Neural progenitor cell (in vitro differentiated cells): Measurements from ENCODE around the gene GOT2.

Source experiments
- EZH2 ChIP-seq: fragments of 200-600 bp; sonication (generic); IDR thresholded peaks from 2 replicates; pipeline ENCODE4 v1.6.1; 2017; ENCODE audit warnings: antibody characterized with exemption, mild to moderate bottlenecking, moderate library complexity
- EZH2phosphoT487 ChIP-seq: fragments of 200-600 bp; sonication (generic); IDR thresholded peaks from 2 replicates; pipeline ENCODE4 v1.6.1; 2017; ENCODE audit warnings: antibody characterized with exemption
- TF ChIP-seq, protein P1 (sequence below): fragments of 200-600 bp; sonication (generic); IDR thresholded peaks from 2 replicates; pipeline ENCODE4 v1.5.1; 2017; ENCODE audit warnings: antibody characterized with exemption, mild to moderate bottlenecking

DNA sequence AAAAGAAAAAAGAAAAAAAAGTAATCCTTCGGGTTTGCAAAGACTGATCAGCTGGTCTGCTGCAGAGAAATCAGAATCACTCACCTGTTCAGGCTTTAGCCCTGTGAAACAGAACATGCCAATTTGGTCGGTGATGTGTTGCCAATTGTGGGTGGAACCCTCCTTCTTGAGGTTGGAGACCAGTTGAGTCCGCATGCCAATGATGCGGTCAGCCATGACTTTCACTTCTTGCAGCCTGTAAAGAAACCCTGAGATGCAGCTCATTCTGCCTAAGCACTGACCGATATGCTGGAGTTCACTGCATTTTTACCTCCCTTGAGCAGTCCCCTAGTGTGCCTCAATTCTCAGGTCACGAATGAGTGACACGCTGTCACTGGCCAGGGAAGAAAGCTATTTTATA, 24.8 kb downstream of the GOT2 start:
- TF ChIP-seq, protein P1, sequence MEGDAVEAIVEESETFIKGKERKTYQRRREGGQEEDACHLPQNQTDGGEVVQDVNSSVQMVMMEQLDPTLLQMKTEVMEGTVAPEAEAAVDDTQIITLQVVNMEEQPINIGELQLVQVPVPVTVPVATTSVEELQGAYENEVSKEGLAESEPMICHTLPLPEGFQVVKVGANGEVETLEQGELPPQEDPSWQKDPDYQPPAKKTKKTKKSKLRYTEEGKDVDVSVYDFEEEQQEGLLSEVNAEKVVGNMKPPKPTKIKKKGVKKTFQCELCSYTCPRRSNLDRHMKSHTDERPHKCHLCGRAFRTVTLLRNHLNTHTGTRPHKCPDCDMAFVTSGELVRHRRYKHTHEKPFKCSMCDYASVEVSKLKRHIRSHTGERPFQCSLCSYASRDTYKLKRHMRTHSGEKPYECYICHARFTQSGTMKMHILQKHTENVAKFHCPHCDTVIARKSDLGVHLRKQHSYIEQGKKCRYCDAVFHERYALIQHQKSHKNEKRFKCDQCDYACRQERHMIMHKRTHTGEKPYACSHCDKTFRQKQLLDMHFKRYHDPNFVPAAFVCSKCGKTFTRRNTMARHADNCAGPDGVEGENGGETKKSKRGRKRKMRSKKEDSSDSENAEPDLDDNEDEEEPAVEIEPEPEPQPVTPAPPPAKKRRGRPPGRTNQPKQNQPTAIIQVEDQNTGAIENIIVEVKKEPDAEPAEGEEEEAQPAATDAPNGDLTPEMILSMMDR, result no peak
- TF ChIP-seq EZH2 (no peak), EZH2phosphoT487 (no peak)
